IMR-90 (cell line): ENCODE measurements around the gene PDS5A. TPM values are rescaled to one million over a fixed set of nuclear protein-coding genes. Genes with fewer than 3 reads are reported as not detected.

ENCODE experiments used
- ATAC-seq: fragments of 200-7000 bp; cut with Tn5 transposase; 2 replicates; pipeline ENCODE4 v1.9.1; 2020; ENCODE audit warnings: low read depth, mild to moderate bottlenecking, moderate library complexity
- BruUV-seq: library from RNA; stranded (reverse); fragments of 400-500 nt; replicated peaks from 2 replicates; lab custom pipeline; 2021; lab: Mats Ljungman, UMichigan
- CTCF ChIA-PET: fragments of 300-600 bp; formaldehyde crosslinking; extraction: SDS; loops from one replicate; lab custom pipeline; 2021; ENCODE audit warnings: antibody characterized with exemption; lab: Yijun Ruan, JAX
- POLR2A ChIA-PET: fragments of 300-600 bp; sonication (Branson Sonifier 250); formaldehyde crosslinking; loops from one replicate; lab custom pipeline; 2022; ENCODE audit warnings: antibody characterized with exemption; ENCODE audit not compliant: unreplicated experiment; lab: Charles Lee
- DNase-seq: peaks from one replicate; pipeline ENCODE4 v3.0.0; 2013
- H2AFZ ChIP-seq: replicated peaks from 2 replicates; pipeline ENCODE3; 2013; ENCODE audit warnings: low read length, mild to moderate bottlenecking; ENCODE audit not compliant: poor library complexity
- H2AK5ac ChIP-seq: 2 replicates; pipeline ENCODE4 v1.6.1; 2013; ENCODE audit warnings: low read depth, low read length, inconsistent platforms
- H2AK9ac ChIP-seq: replicated peaks from 2 replicates; pipeline ENCODE3; 2013; ENCODE audit warnings: mild to moderate bottlenecking, low read depth, low read length, moderate library complexity; ENCODE audit not compliant: poor library complexity
- H2BK120ac ChIP-seq: 2 replicates; pipeline ENCODE4 v1.6.1; 2013; ENCODE audit warnings: low read depth, low read length, inconsistent platforms
- H2BK15ac ChIP-seq: 3 replicates; pipeline ENCODE4 v1.6.1; 2013; ENCODE audit warnings: low read depth, low read length, inconsistent platforms
- H2BK20ac ChIP-seq: 2 replicates; pipeline ENCODE4 v1.6.1; 2013; ENCODE audit warnings: low read depth, mild to moderate bottlenecking, inconsistent platforms, low read length, moderate library complexity
- H2BK5ac ChIP-seq: 2 replicates; pipeline ENCODE4 v1.6.1; 2013; ENCODE audit warnings: mild to moderate bottlenecking, low read depth, low read length, inconsistent platforms; ENCODE audit not compliant: poor library complexity, severe bottlenecking
- H3K14ac ChIP-seq: replicated peaks from 2 replicates; pipeline ENCODE4 v1.6.1; 2013; ENCODE audit warnings: low read depth, low read length, inconsistent platforms
- H3K18ac ChIP-seq: 2 replicates; pipeline ENCODE4 v1.6.1; 2013; ENCODE audit warnings: low read depth, low read length, control low read depth
- H3K23ac ChIP-seq: 2 replicates; pipeline ENCODE4 v1.6.1; 2013; ENCODE audit warnings: low read depth, low read length, inconsistent platforms
- H3K27ac ChIP-seq: 2 replicates; pipeline ENCODE4 v1.5.1; 2013; ENCODE audit warnings: mild to moderate bottlenecking, control low read depth, low read length; ENCODE audit not compliant: insufficient read depth
- H3K27me3 ChIP-seq: 2 replicates; pipeline ENCODE4 v1.6.1; 2013; ENCODE audit warnings: low read length; ENCODE audit not compliant: control insufficient read depth, insufficient read depth
- H3K36me3 ChIP-seq: 2 replicates; pipeline ENCODE4 v1.6.1; 2013; ENCODE audit warnings: low read length, mixed read lengths; ENCODE audit not compliant: control insufficient read depth, insufficient read depth
- H3K4ac ChIP-seq: 2 replicates; pipeline ENCODE4 v1.6.1; 2013; ENCODE audit warnings: low read depth, low read length, inconsistent platforms
- H3K4me1 ChIP-seq: 2 replicates; pipeline ENCODE4 v1.6.1; 2013; ENCODE audit warnings: low read length, mixed read lengths; ENCODE audit not compliant: control insufficient read depth, insufficient read depth
- H3K4me2 ChIP-seq: 2 replicates; pipeline ENCODE4 v1.6.1; 2013; ENCODE audit warnings: low read depth, mild to moderate bottlenecking, control low read depth, low read length, moderate library complexity
- H3K4me3 ChIP-seq: 2 replicates; pipeline ENCODE4 v1.5.1; 2013; ENCODE audit warnings: low read depth, mild to moderate bottlenecking, control low read depth, low read length, moderate library complexity; ENCODE audit not compliant: insufficient read depth
- H3K56ac ChIP-seq: 2 replicates; pipeline ENCODE4 v1.6.1; 2013; ENCODE audit warnings: low read length, inconsistent platforms; ENCODE audit not compliant: insufficient read depth; ENCODE audit errors: extremely low read depth
- H3K79me1 ChIP-seq, 2 experiments: 2 replicates each; pipeline ENCODE4 v1.6.1; 2013; ENCODE audit warnings: low read length in 2 of 2, inconsistent platforms in 1 of 2, low read depth in 1 of 2
- H3K9ac ChIP-seq: 2 replicates; pipeline ENCODE4 v1.6.1; 2013; ENCODE audit warnings: low read depth, low read length, control low read depth
- H3K9me1 ChIP-seq: 2 replicates; pipeline ENCODE4 v1.6.1; 2013; ENCODE audit warnings: low read length, inconsistent platforms; ENCODE audit not compliant: insufficient read depth
- H3K9me3 ChIP-seq: 2 replicates; pipeline ENCODE4 v1.6.1; 2013; ENCODE audit warnings: low read length; ENCODE audit not compliant: control insufficient read depth, insufficient read depth
- H4K20me1 ChIP-seq: 2 replicates; pipeline ENCODE4 v1.6.1; 2013; ENCODE audit warnings: low read length, inconsistent platforms; ENCODE audit not compliant: insufficient read depth
- H4K5ac ChIP-seq: 2 replicates; pipeline ENCODE4 v1.6.1; 2013; ENCODE audit warnings: mild to moderate bottlenecking, low read depth, low read length, control low read depth
- H4K8ac ChIP-seq, 2 experiments: 2 replicates each; pipeline ENCODE4 v1.6.1; 2013; ENCODE audit warnings: low read depth in 2 of 2, low read length in 2 of 2, control low read depth in 1 of 2, inconsistent platforms in 1 of 2
- H4K91ac ChIP-seq: 2 replicates; pipeline ENCODE4 v1.6.1; 2013; ENCODE audit warnings: low read depth, low read length, inconsistent platforms; ENCODE audit not compliant: insufficient read depth
- ELK1 ChIP-seq: fragments of 150-350 bp; IDR thresholded peaks from 2 replicates; pipeline ENCODE4 v1.6.1; 2016; ENCODE audit warnings: low read depth, mild to moderate bottlenecking, low read length, moderate library complexity, borderline replicate concordance
- FOS ChIP-seq: fragments of 150-350 bp; IDR thresholded peaks from 2 replicates; pipeline ENCODE4 v1.6.1; 2016; ENCODE audit warnings: low read depth, low read length
- MAFK ChIP-seq: IDR thresholded peaks from 2 replicates; pipeline ENCODE4 v1.6.1; 2012; ENCODE audit warnings: low read depth, low read length, improper control_type of control experiment
- MAZ ChIP-seq: IDR thresholded peaks from 2 replicates; pipeline ENCODE4 v1.6.1; 2012; ENCODE audit warnings: low read depth, mild to moderate bottlenecking, low read length, improper control_type of control experiment, moderate library complexity, borderline replicate concordance
- RAD21 ChIP-seq: IDR thresholded peaks from 2 replicates; pipeline ENCODE4 v1.6.1; 2012; ENCODE audit warnings: low read length, improper control_type of control experiment
- RFX5 ChIP-seq: IDR thresholded peaks from 2 replicates; pipeline ENCODE4 v1.8.0; 2012; ENCODE audit warnings: low read depth, mild to moderate bottlenecking, low read length, moderate library complexity
- SMC3 ChIP-seq: fragments of 150-350 bp; IDR thresholded peaks from 2 replicates; pipeline ENCODE4 v1.6.1; 2016; ENCODE audit warnings: low read depth, mild to moderate bottlenecking, antibody characterized with exemption, low read length, moderate library complexity
- WGBS, 2 experiments: methylation state at CpG; one replicate each; pipeline versions ENCODE4 v1.1.5 to v1.1.7; 2013; ENCODE audit warnings: missing lambda C conversion rate in 2 of 2; ENCODE audit not compliant: insufficient read length in 1 of 2; ENCODE audit errors: extremely low coverage in 2 of 2; 5-methylcytosine and 5-hydroxymethylcytosine counted together
- dilution Hi-C: fragments of 300-500 bp; cut with HindIII; formaldehyde crosslinking; loops from one replicate; pipeline ENCODE4 v1.14.3; 2018; ENCODE audit warnings: low sequenced_read_pairs; ENCODE audit not compliant: unreplicated experiment
- in situ Hi-C: fragments of 300-500 bp; cut with MboI; formaldehyde crosslinking; loops from 3 replicates; pipeline ENCODE4 v1.14.3; 2019; ENCODE audit warnings: low sequenced_read_pairs, inconsistent platforms, mixed read lengths
- intact Hi-C: fragments of 100-400 bp; cut with micrococcal nuclease; formaldehyde crosslinking; loops from 2 replicates; pipeline ENCODE4 v1.10.0; 2022
- polyA plus RNA-seq, 3 experiments: library from polyadenylated mRNA; depleted of rRNA; stranded (reverse); fragments of >200 nt; gene quantifications; 2 replicates each; pipeline ENCODE4 v1.2.3, GENCODE V29; 2012; ENCODE audit warnings: low replicate concordance in 1 of 3
- total RNA-seq: library from RNA; depleted of rRNA; stranded (reverse); fragments of >200 nt; gene quantifications from 2 replicates; pipeline ENCODE4 v1.2.3, GENCODE V29; 2012

The PDS5A gene
- total and polyA plus RNA-seq, 2 of the 4 experiments (the other 2 are of a cell fraction): 16.3 to 33.5 TPM

- dilution Hi-C loops: no loop called here
- in situ Hi-C loops: no loop called here
- BruUV-seq: no TSS peak
- no peak overlapping the region for H2BK120ac ChIP-seq
- H3K4me3 ChIP-seq: no peak overlapping the region
- ChIA-PET POLR2A (no interaction called here), CTCF (no interaction called here)
- no peak overlapping the region for H2AK5ac ChIP-seq
- no peak overlapping the region for H3K18ac ChIP-seq
- no peak overlapping the region for H2BK5ac ChIP-seq
- H3K27me3 ChIP-seq: no peaks in the 10 kb centered on the region
- no peak overlapping the region for H2AK9ac ChIP-seq
- H3K56ac ChIP-seq: no peak overlapping the region
- no peak overlapping the region for H4K5ac ChIP-seq
- peaks cover 20% of the 10 kb centered on the region for H3K36me3 ChIP-seq
- intact Hi-C loops: no loop called here
- H3K14ac ChIP-seq: no peak overlapping the region
- H3K4ac ChIP-seq: no peak overlapping the region
- TF ChIP-seq MAZ (no peak), SMC3 (no peak), RAD21 (no peak), RFX5 (no peak), ELK1 (no peak), FOS (no peak), MAFK (no peak)
- H3K9ac ChIP-seq: no peak overlapping the region
- WGBS, 2 experiments: 100% methylated on average over 1 to 3 of the region's 5 CpGs
- no peak overlapping the region for H3K27ac ChIP-seq
- no peak overlapping the region for H4K8ac ChIP-seq
- no peaks in the 10 kb centered on the region for H4K20me1 ChIP-seq
- no peaks in the 10 kb centered on the region for H3K9me3 ChIP-seq
- no peak for ATAC-seq
- H3K23ac ChIP-seq: no peak overlapping the region
- H3K4me2 ChIP-seq: no peak overlapping the region
- no peaks in the 10 kb centered on the region for H3K9me1 ChIP-seq
- H2AFZ ChIP-seq: no peak overlapping the region
- H2BK15ac ChIP-seq: no peak overlapping the region
- no peaks in the 10 kb centered on the region for H3K4me1 ChIP-seq
- no peak for DNase-seq
- H2BK20ac ChIP-seq: no peak overlapping the region
- peaks cover 3 to 4% of the 10 kb centered on the region in 2 experiments; a peak in 3 of 4 replicates for H3K79me1 ChIP-seq
- H4K91ac ChIP-seq: no peak overlapping the region
Observed at GRCh38 chr4:39888541-39888940, 89.2 kb downstream of the PDS5A start.
